Stomach smooth muscle (tissue), 2 donors: Measurements from ENCODE around the gene FAM199X.
A peak's percentile ranks its signal among the peaks of the same experiment; 100 is the strongest.

Experiments
- H3K27ac ChIP-seq: one replicate; pipeline ENCODE4 v1.7.0; 2013; ENCODE audit warnings: mild to moderate bottlenecking, low read length, inconsistent platforms
- H3K27me3 ChIP-seq, 2 donors: one replicate each; pipeline ENCODE4 v1.7.0; 2013; ENCODE audit warnings: low read length in 2 of 2; ENCODE audit not compliant: insufficient read depth in 2 of 2, control insufficient read depth in 1 of 2
- H3K36me3 ChIP-seq, 2 donors: one replicate each; pipeline ENCODE4 v1.7.0; 2013; ENCODE audit warnings: low read length in 2 of 2; ENCODE audit not compliant: control insufficient read depth in 2 of 2, insufficient read depth in 2 of 2
- H3K4me1 ChIP-seq: one replicate; pipeline ENCODE4 v1.7.0; 2013; ENCODE audit warnings: low read length; ENCODE audit not compliant: control insufficient read depth, insufficient read depth
- H3K4me3 ChIP-seq, 2 donors: one replicate each; pipeline ENCODE4 v1.7.0; 2013; ENCODE audit warnings: low read length in 2 of 2
- H3K9ac ChIP-seq, 2 donors: one replicate each; pipeline ENCODE4 v1.7.0; 2013; ENCODE audit warnings: low read length in 2 of 2, mild to moderate bottlenecking in 1 of 2
- H3K9me3 ChIP-seq, 2 donors: one replicate each; pipeline ENCODE4 v1.7.0; 2013; ENCODE audit warnings: low read length in 2 of 2; ENCODE audit not compliant: control insufficient read depth in 2 of 2
- donor health status: healthy.
- donor health status: Pancreatic carcinoma.

Gene FAM199X

GRCh38 chrX:104141087-104141760 lies 25.0 kb upstream of the FAM199X start:
- no peaks in the 10 kb centered on the region for H3K36me3 ChIP-seq
- no peaks in the 10 kb centered on the region for H3K9me3 ChIP-seq
- H3K4me1 ChIP-seq = no peaks in the 10 kb centered on the region
- H3K27me3 ChIP-seq = peaks cover 0 to 6% of the 10 kb centered on the region in 2 donors
- H3K4me3 ChIP-seq = no peak overlapping the region
- H3K27ac ChIP-seq = no peak overlapping the region
- no peak overlapping the region for H3K9ac ChIP-seq

DNA sequence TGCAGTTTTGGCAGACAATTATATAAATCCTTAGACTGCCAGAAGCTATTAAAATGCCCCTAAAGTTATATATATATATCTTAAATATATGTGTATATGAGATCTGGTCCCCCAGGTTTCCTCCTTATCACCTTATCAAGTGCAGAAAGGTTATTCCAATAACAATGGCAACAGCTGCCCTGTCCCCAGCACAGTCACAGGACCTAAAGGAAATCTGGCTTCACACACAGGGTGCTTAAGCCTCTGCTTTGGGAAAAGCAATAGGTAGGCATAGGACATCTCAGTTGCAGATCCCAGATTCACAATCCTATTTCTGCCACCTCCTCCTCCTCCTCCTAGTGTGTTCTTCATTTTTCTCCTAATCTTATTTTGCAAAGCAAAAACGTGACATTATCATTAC lies 15.2 kb upstream of the FAM199X start:
- no peaks in the 10 kb centered on the region for H3K36me3 ChIP-seq
- H3K4me1 ChIP-seq = peaks cover 3% of the 10 kb centered on the region
- no peaks in the 10 kb centered on the region for H3K27me3 ChIP-seq
- H3K4me3 ChIP-seq = no peak overlapping the region
- no peak overlapping the region for H3K9ac ChIP-seq
- H3K9me3 ChIP-seq = no peaks in the 10 kb centered on the region
- H3K27ac ChIP-seq = no peak overlapping the region

- Histone ChIP-seq H3K4me1 (peaks cover 7% of the 10 kb centered on the region), H3K4me3 (peak within 1 kb of the TSS; percentile 86 to 92), H3K27me3 (peaks cover 0 to 7% of the 10 kb centered on the region in 2 donors), H3K27ac (peak within 1 kb of the TSS; percentile 82), H3K9ac (peak within 1 kb of the TSS; percentile 77 to 86), H3K36me3 (no peaks in the 10 kb centered on the region), H3K9me3 (no peaks in the 10 kb centered on the region)
These were observed 9.4 kb upstream of the FAM199X start, which contains the start of gene SLC25A53 for GRCh38 chrX:104156630-104157529. Gene SLC25A53, minus strand, starts transcription at chrX:104157009. Its CDS starts 51,752 bp downstream, at chrX:104105257.

DNA sequence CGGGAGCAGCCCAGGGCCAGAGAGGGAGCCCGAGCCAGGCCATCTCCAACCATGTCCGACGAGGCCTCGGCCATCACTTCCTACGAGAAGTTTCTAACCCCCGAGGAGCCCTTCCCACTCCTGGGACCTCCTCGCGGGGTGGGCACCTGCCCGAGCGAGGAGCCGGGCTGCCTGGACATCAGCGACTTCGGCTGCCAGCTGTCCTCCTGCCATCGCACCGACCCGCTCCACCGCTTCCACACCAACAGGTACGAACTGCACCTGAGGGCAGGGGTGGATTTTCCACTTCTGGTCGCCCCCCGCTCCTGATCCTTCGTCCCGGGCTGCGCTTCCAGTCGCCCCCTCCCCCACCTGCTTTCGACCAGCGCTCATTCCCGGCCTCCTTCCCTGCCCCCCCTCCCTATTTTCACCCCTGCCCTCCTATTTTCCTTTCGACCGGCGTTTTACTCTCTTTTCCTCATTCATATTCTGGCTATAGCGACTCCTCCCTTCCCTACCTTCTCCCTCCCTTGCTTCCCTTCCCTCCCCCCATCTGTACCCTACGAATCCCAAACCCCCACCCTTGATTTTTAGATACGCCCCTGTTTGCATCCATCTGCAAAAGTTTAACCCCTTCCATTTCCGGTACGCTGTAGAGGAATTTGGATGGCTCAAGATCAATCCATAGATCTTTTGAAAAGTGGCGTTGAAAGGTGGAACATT lies 633 bp downstream of the FAM199X start:
- Histone ChIP-seq H3K4me1 (peaks cover 2% of the 10 kb centered on the region), H3K4me3 (peak overlapping the region; percentile 66 to 78), H3K9me3 (no peaks in the 10 kb centered on the region), H3K36me3 (no peaks in the 10 kb centered on the region), H3K27me3 (no peaks in the 10 kb centered on the region), H3K9ac (peak overlapping the region; percentile 63 to 73), H3K27ac (peak overlapping the region; percentile 42)

DNA sequence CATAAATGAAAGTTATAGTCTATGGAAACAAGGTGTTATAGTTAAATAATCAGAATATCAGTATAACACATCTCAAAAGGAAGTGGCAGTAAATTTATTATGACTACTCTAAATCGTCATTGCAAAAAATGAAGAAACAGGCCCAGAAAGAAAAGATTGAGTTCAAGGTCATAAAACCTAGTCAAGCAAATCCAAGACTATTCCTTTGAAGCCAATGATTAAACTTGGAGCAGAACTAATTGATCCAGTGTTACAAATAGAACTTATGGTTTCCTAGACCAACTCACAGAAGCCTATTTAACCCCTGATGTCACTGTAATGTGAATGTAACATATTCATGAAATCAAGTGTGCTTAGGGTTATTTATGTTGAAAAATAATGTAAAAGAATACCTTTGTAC lies 1.9 kb downstream of the FAM199X start:
- H3K27ac ChIP-seq = no peak overlapping the region

GRCh38 chrX:104172121-104172520 lies 5.9 kb downstream of the FAM199X start:
- Histone ChIP-seq H3K4me1 (no peaks in the 10 kb centered on the region), H3K36me3 (no peaks in the 10 kb centered on the region), H3K27me3 (no peaks in the 10 kb centered on the region), H3K4me3 (no peak overlapping the region), H3K9ac (no peak overlapping the region), H3K9me3 (no peaks in the 10 kb centered on the region), H3K27ac (no peak overlapping the region)

More for the DNA sequence above, 1.9 kb downstream of the FAM199X start:
- H3K27me3 ChIP-seq = no peaks in the 10 kb centered on the region
- H3K9me3 ChIP-seq = no peaks in the 10 kb centered on the region
- H3K9ac ChIP-seq = peak overlapping the region in 1 of 2 donors; percentile 73
- no peak overlapping the region for H3K4me3 ChIP-seq
- no peaks in the 10 kb centered on the region for H3K36me3 ChIP-seq
- H3K4me1 ChIP-seq = peaks cover 2% of the 10 kb centered on the region

- Histone ChIP-seq H3K4me1 (no peaks in the 10 kb centered on the region), H3K9ac (no peak overlapping the region), H3K36me3 (no peaks in the 10 kb centered on the region), H3K27ac (no peak overlapping the region), H3K27me3 (no peaks in the 10 kb centered on the region), H3K4me3 (no peak overlapping the region), H3K9me3 (no peaks in the 10 kb centered on the region)
These were observed 6.5 kb downstream of the FAM199X start for GRCh38 chrX:104172788-104173187.

- Histone ChIP-seq H3K36me3 (peaks cover 0 to 2% of the 10 kb centered on the region in 2 donors), H3K4me3 (no peak overlapping the region), H3K27ac (no peak overlapping the region), H3K9ac (no peak overlapping the region), H3K4me1 (no peaks in the 10 kb centered on the region), H3K27me3 (no peaks in the 10 kb centered on the region), H3K9me3 (no peaks in the 10 kb centered on the region)
These were observed 7.6 kb downstream of the FAM199X start for GRCh38 chrX:104173841-104174240.

DNA sequence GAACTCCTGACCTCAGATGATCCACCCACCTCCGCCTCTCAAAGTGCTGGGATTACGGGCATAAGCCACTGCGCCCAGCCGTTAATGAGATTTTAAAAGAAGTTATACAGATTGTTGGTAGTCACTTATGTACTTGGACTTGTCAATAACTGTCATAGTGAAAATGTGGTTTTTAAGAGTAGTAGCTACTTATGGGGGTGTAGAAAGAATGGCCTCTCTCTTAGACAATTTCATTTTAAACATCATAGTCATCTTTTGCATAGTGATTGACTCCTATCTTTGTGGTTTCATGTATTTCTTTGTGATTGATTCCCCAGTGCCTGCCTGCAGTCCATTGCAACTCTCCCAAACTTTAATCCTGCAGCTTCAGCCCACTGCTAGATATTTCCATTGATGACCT lies 17.4 kb downstream of the FAM199X start:
- Histone ChIP-seq H3K4me1 (no peaks in the 10 kb centered on the region), H3K9ac (no peak overlapping the region), H3K4me3 (no peak overlapping the region), H3K36me3 (peaks cover 0 to 14% of the 10 kb centered on the region in 2 donors), H3K9me3 (no peaks in the 10 kb centered on the region), H3K27me3 (no peaks in the 10 kb centered on the region), H3K27ac (no peak overlapping the region)

DNA sequence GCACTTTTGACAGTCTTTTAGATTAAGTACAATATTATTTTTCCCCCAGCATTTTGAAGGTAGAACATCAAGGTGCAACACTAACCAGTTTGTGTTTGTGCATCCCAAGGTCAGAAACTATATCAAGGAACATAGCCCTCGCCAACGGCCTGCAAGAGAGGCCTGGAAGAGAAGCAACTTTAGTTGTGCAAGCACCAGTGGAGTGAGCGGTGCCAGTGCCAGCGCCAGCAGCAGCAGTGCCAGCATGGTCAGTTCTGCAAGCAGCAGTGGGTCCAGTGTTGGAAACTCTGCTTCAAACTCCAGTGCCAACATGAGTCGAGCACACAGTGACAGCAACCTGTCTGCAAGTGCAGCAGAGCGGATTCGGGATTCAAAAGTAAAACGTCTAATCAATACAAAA lies 21.7 kb downstream of the FAM199X start:
- Histone ChIP-seq H3K36me3 (peaks cover 0 to 15% of the 10 kb centered on the region in 2 donors), H3K9ac (no peak overlapping the region), H3K4me1 (no peaks in the 10 kb centered on the region)

More for the DNA sequence above, 21.7 kb downstream of the FAM199X start:
- H3K4me3 ChIP-seq = no peak overlapping the region
- no peaks in the 10 kb centered on the region for H3K9me3 ChIP-seq
- H3K27me3 ChIP-seq = no peaks in the 10 kb centered on the region
- H3K27ac ChIP-seq = no peak overlapping the region
